Measurements from ENCODE around the gene GRAPL. TPM values are rescaled to one million over a fixed set of nuclear protein-coding genes. Genes with fewer than 3 reads are reported as not detected.
"Not testable (repeated sequence)": the region's sequence is repeated elsewhere in the genome, so short reads cannot be mapped to it uniquely, and the experiment has no call there.

The GRAPL gene
- total RNA-seq, 1 donor from 2014 or later = 18.1 TPM

- intact Hi-C loops (cut with micrococcal nuclease) = not testable (repeated sequence)
Observed at GRCh38 chr17:19188870-19189708, 61.7 kb downstream of the GRAPL start.

- intact Hi-C loops (cut with micrococcal nuclease) = not testable (repeated sequence)
Observed at GRCh38 chr17:19189781-19190405, 62.5 kb downstream of the GRAPL start.

- intact Hi-C loops (cut with micrococcal nuclease) = not testable (repeated sequence)
Observed at GRCh38 chr17:19196382-19197204, 69.2 kb downstream of the GRAPL start.

- intact Hi-C loops (cut with micrococcal nuclease) = not testable (repeated sequence)
Observed at GRCh38 chr17:19202448-19202847, 75.1 kb downstream of the GRAPL start.

GRCh38 chr17:19203429-19203828 is 76.0 kb downstream of the GRAPL start:
- intact Hi-C loops (cut with micrococcal nuclease) = not testable (repeated sequence)

Other genes starting within 250 kb of the GRAPL start
- gene SLC5A10, start 175.4 kb upstream of the GRAPL start, total RNA-seq = not detected in 2 replicates
- gene FAM83G, start 122.8 kb upstream of the GRAPL start, total RNA-seq = 11.0 and 11.4 TPM in 2 replicates
- gene GRAP, start 80.6 kb upstream of the GRAPL start, total RNA-seq = 24.5 and 24.7 TPM in 2 replicates
- 4.7 and 5.4 TPM in 2 replicates for gene EPN2, start 109.8 kb downstream of the GRAPL start, total RNA-seq
- gene B9D1, start 235.1 kb downstream of the GRAPL start, total RNA-seq = 2.8 and 4.2 TPM in 2 replicates

All from T-helper 2 cell treated with Interferon-gamma antibody and Interleukin-4, amounts not matched to agents 100 ng/mL and 5 ng/mL, for 36 hours (primary cell).